HCT116 (cell line): ENCODE data around the gene UGT2B7. TPM values are rescaled to one million over a fixed set of nuclear protein-coding genes. Genes with fewer than 3 reads are reported as not detected.

Source experiments
- ATAC-seq: fragments of 200-7000 bp; cut with Tn5 transposase; 2 replicates; pipeline ENCODE4 v1.9.1; 2020; ENCODE audit warnings: mild to moderate bottlenecking, moderate library complexity
- BruUV-seq: library from RNA; stranded (reverse); fragments of 400-500 nt; replicated peaks from 2 replicates; lab custom pipeline; 2021; lab: Mats Ljungman, UMichigan
- CTCF ChIA-PET: fragments of 300-600 bp; sonication (Branson Sonifier 250); formaldehyde crosslinking; loops from one replicate; lab custom pipeline; 2021; ENCODE audit warnings: antibody characterized with exemption; lab: Charles Lee
- POLR2A ChIA-PET: fragments of 300-600, 350-600 bp; sonication (Branson Sonifier 250); formaldehyde crosslinking; loops from one replicate; lab custom pipeline; 2021; ENCODE audit warnings: antibody characterized with exemption; lab: Charles Lee
- RAD21 ChIA-PET, 2 experiments: fragments of 300-600 bp; sonication (Branson Sonifier 250); formaldehyde crosslinking; loops; one replicate each; lab custom pipeline; 2023; ENCODE audit warnings: low total read pairs in 2 of 2; ENCODE audit not compliant: uncharacterized antibody in 2 of 2, unreplicated experiment in 2 of 2, low non-redundant PET in 1 of 2; lab: Charles Lee
- DNase-seq: peaks from one replicate; pipeline ENCODE4 v3.0.0-alpha.2; 2010; ENCODE audit warnings: low read depth, low spot score
- H2AFZ ChIP-seq: fragments of 200-600 bp; shearing (Covaris generic), sonication (generic); 2 replicates; pipeline ENCODE4 v1.6.1; 2017; ENCODE audit warnings: low read depth, mixed run types, mixed read lengths, antibody characterized with exemption, low read length; ENCODE audit not compliant: poor library complexity, severe bottlenecking
- H3K27ac ChIP-seq: 2 replicates; pipeline ENCODE4 v1.5.1; 2012; ENCODE audit warnings: low read depth, low read length
- H3K27me3 ChIP-seq: fragments of 200-600 bp; sonication (generic); 2 replicates; pipeline ENCODE4 v1.6.1; 2016; ENCODE audit warnings: mixed run types, low read length, mixed read lengths; ENCODE audit not compliant: insufficient read depth
- H3K36me3 ChIP-seq, 2 experiments: fragments of 200-500 bp in 1 of 2; fragments of 200-600 bp in 1 of 2; sonication (Bioruptor generic) in 1 of 2; sonication (generic) in 1 of 2; 2 replicates each; pipeline versions ENCODE4 v1.5.1 to v1.6.1; 2014 to 2016; ENCODE audit warnings: low read length in 2 of 2, inconsistent platforms in 1 of 2, mixed read lengths in 1 of 2, mixed run types in 1 of 2; ENCODE audit not compliant: insufficient read depth in 2 of 2, control insufficient read depth in 1 of 2
- H3K4me1 ChIP-seq, 2 experiments: fragments of 200-600 bp in 1 of 2; sonication (generic) in 1 of 2; 2 replicates each; pipeline versions ENCODE4 v1.5.1 to v1.6.1; 2012 to 2017; ENCODE audit warnings: low read length in 2 of 2, inconsistent platforms in 1 of 2, mild to moderate bottlenecking in 1 of 2, mixed read lengths in 1 of 2, mixed run types in 1 of 2, moderate library complexity in 1 of 2; ENCODE audit not compliant: insufficient read depth in 2 of 2, control insufficient read depth in 1 of 2
- H3K4me2 ChIP-seq: fragments of 200-600 bp; sonication (generic); 2 replicates; pipeline ENCODE4 v1.6.1; 2017; ENCODE audit warnings: mixed run types, low read length, mixed read lengths
- H3K4me3 ChIP-seq, 2 experiments: fragments of 200-600 bp in 1 of 2; sonication (generic) in 1 of 2; replicated peaks in 1 of 2; 2 replicates each; pipeline ENCODE4 v1.5.1; 2011 to 2016; ENCODE audit warnings: low read length in 2 of 2, control low read depth in 1 of 2, low read depth in 1 of 2, mild to moderate bottlenecking in 1 of 2, mixed read lengths in 1 of 2, mixed run types in 1 of 2
- H3K79me2 ChIP-seq: fragments of 200-600 bp; sonication (generic); 2 replicates; pipeline ENCODE4 v1.6.1; 2017; ENCODE audit warnings: mild to moderate bottlenecking, mixed run types, low read length, moderate library complexity, mixed read lengths; ENCODE audit not compliant: insufficient read depth
- H3K9ac ChIP-seq: fragments of 200-600 bp; sonication (generic); 2 replicates; pipeline ENCODE4 v1.6.1; 2016; ENCODE audit warnings: low read length, mixed read lengths
- H3K9me2 ChIP-seq: fragments of 200-600 bp; sonication (generic), shearing (Covaris generic); 2 replicates; pipeline ENCODE4 v1.6.1; 2017; ENCODE audit warnings: mixed run types, mild to moderate bottlenecking, moderate library complexity; ENCODE audit not compliant: insufficient read depth
- H3K9me3 ChIP-seq, 2 experiments: fragments of 200-500 bp in 1 of 2; fragments of 200-600 bp in 1 of 2; sonication (Bioruptor generic) in 1 of 2; sonication (generic) in 1 of 2; 2 replicates each; pipeline ENCODE4 v1.6.1; 2014 to 2017; ENCODE audit warnings: low read length in 2 of 2, mixed read lengths in 2 of 2, inconsistent platforms in 1 of 2, low read depth in 1 of 2, mild to moderate bottlenecking in 1 of 2, mixed run types in 1 of 2, moderate library complexity in 1 of 2; ENCODE audit not compliant: control insufficient read depth in 1 of 2, insufficient read depth in 1 of 2
- H4K20me1 ChIP-seq: fragments of 200-600 bp; sonication (generic), shearing (Covaris generic); 2 replicates; pipeline ENCODE4 v1.6.1; 2017; ENCODE audit warnings: mixed run types, mild to moderate bottlenecking, moderate library complexity; ENCODE audit not compliant: insufficient read depth
- ATF3 ChIP-seq: IDR thresholded peaks from 2 replicates; pipeline ENCODE4 v1.6.1; 2012
- CBX3 ChIP-seq: IDR thresholded peaks from 2 replicates; pipeline ENCODE4 v1.6.1; 2012; ENCODE audit warnings: low read depth
- CEBPB ChIP-seq: IDR thresholded peaks from 2 replicates; pipeline ENCODE4 v1.6.1; 2012; ENCODE audit warnings: low read depth
- CTCF ChIP-seq, 3 experiments: fragments of 200-600 bp in 1 of 3; sonication (generic) in 1 of 3; IDR thresholded peaks in 2 of 3; conservative IDR thresholded peaks in 1 of 3; 2 replicates each; pipeline ENCODE4 v1.5.1; 2012 to 2017; ENCODE audit warnings: low read depth in 2 of 3, low read length in 2 of 3, antibody characterized with exemption in 1 of 3, borderline replicate concordance in 1 of 3, control low read depth in 1 of 3, mild to moderate bottlenecking in 1 of 3, mixed read lengths in 1 of 3, mixed run types in 1 of 3, moderate library complexity in 1 of 3; ENCODE audit not compliant: insufficient read depth in 1 of 3
- EZH2 ChIP-seq: fragments of 200-600 bp; sonication (generic); IDR thresholded peaks from 2 replicates; pipeline ENCODE4 v1.6.1; 2017; ENCODE audit warnings: antibody characterized with exemption, mixed run types
- EZH2phosphoT487 ChIP-seq: fragments of 200-600 bp; IDR thresholded peaks from 2 replicates; pipeline ENCODE4 v1.6.1; 2018; ENCODE audit warnings: antibody characterized with exemption, borderline replicate concordance
- JUND ChIP-seq: IDR thresholded peaks from 2 replicates; pipeline ENCODE4 v1.6.1; 2012
- POLR2A ChIP-seq: IDR thresholded peaks from 2 replicates; pipeline ENCODE4 v1.7.0; 2011; ENCODE audit warnings: borderline replicate concordance; ENCODE audit not compliant: insufficient read depth, insufficient read length; ENCODE audit errors: extremely low read depth
- POLR2AphosphoS5 ChIP-seq: IDR thresholded peaks from 2 replicates; pipeline ENCODE4 v1.6.1; 2011; ENCODE audit warnings: mild to moderate bottlenecking, low read depth, low read length, moderate library complexity
- RAD21 ChIP-seq: IDR thresholded peaks from 2 replicates; pipeline ENCODE4 v1.6.1; 2012; ENCODE audit warnings: low read depth, mild to moderate bottlenecking
- SP1 ChIP-seq: IDR thresholded peaks from 2 replicates; pipeline ENCODE4 v1.6.1; 2012; ENCODE audit warnings: low read depth
- SRF ChIP-seq: IDR thresholded peaks from 2 replicates; pipeline ENCODE4 v1.6.1; 2012; ENCODE audit warnings: low read depth
- TCF7L2 ChIP-seq: IDR thresholded peaks from 2 replicates; pipeline ENCODE4 v1.7.0; 2011; ENCODE audit warnings: borderline replicate concordance, inconsistent platforms; ENCODE audit not compliant: insufficient read depth, insufficient read length; ENCODE audit errors: extremely low read depth
- YY1 ChIP-seq: IDR thresholded peaks from 2 replicates; pipeline ENCODE4 v1.6.1; 2011; ENCODE audit warnings: low read length, low read depth, moderate library complexity, mild to moderate bottlenecking; ENCODE audit not compliant: insufficient replicate concordance; ENCODE audit errors: extremely low read depth
- ZBTB33 ChIP-seq: IDR thresholded peaks from 2 replicates; pipeline ENCODE4 v1.6.1; 2011; ENCODE audit warnings: mild to moderate bottlenecking, low read length, moderate library complexity; ENCODE audit not compliant: insufficient replicate concordance; ENCODE audit errors: extremely low read depth
- ZNF274 ChIP-seq: fragments of 200-500 bp; sonication (Bioruptor generic); IDR thresholded peaks from 2 replicates; pipeline ENCODE4 v1.6.1; 2014; ENCODE audit warnings: mild to moderate bottlenecking, low read depth, low read length, inconsistent platforms
- intact Hi-C: fragments of 100-400 bp; cut with micrococcal nuclease; formaldehyde crosslinking; loops from 2 replicates; pipeline ENCODE4 v1.10.0; 2022
- total RNA-seq: library from RNA; stranded (reverse); gene quantifications from one replicate; pipeline ENCODE4 v1.2.1, GENCODE V29; 2021; ENCODE audit not compliant: unreplicated experiment

Gene UGT2B7
- total RNA-seq, 1 experiment from 2014 or later, result not detected

- POLR2A ChIA-PET, result no interaction called here
- Histone ChIP-seq H3K4me2 (no peak overlapping the region), H3K4me3 (no peak overlapping the region), H3K9ac (no peak overlapping the region), H3K9me3 (no peaks in the 10 kb centered on the region), H3K27ac (no peak overlapping the region), H3K27me3 (no peaks in the 10 kb centered on the region), H3K9me2 (no peaks in the 10 kb centered on the region), H2AFZ (no peak overlapping the region), H3K79me2 (no peaks in the 10 kb centered on the region), H3K36me3 (no peaks in the 10 kb centered on the region), H3K4me1 (no peaks in the 10 kb centered on the region), H4K20me1 (no peaks in the 10 kb centered on the region)
- DNase-seq, result no peak
- no peak for ATAC-seq
- intact Hi-C loops, result no loop called here
- RAD21 ChIA-PET, result no interaction called here
- BruUV-seq, result no TSS peak
- CTCF ChIA-PET, result no interaction called here
- TF ChIP-seq RAD21, result no peak
- TF ChIP-seq SP1, result no peak
- TF ChIP-seq CEBPB, result no peak
- no peak for TF ChIP-seq POLR2AphosphoS5
- no peak for TF ChIP-seq JUND
- no peak for TF ChIP-seq EZH2phosphoT487
- no peak for TF ChIP-seq EZH2
- TF ChIP-seq ZBTB33, result no peak
- TF ChIP-seq CTCF (IDR thresholded peaks at IDR 0.05 in 2 of 3, conservative IDR thresholded peaks at IDR 0.05 in 1 of 3; ENCODE audit: borderline replicate concordance in 1 of 3, insufficient read depth in 1 of 3, low read depth in 2 of 3, low read length in 2 of 3), result no peak
- no peak for TF ChIP-seq ATF3
- no peak for TF ChIP-seq POLR2A
- TF ChIP-seq TCF7L2, result no peak
- no peak for TF ChIP-seq YY1
- no peak for TF ChIP-seq ZNF274
- TF ChIP-seq CBX3, result no peak
- no peak for TF ChIP-seq SRF
These were observed 25.0 kb upstream of the UGT2B7 start for GRCh38 chr4:69071286-69071685.
